Neural cell (in vitro differentiated cells): ENCODE data around the gene ASPDH.

ENCODE experiments used
- EP300 ChIP-seq: fragments of 450-650 bp; conservative IDR thresholded peaks from 2 replicates; pipeline ENCODE4 v1.6.1; 2014; ENCODE audit warnings: antibody characterized with exemption, mild to moderate bottlenecking, moderate library complexity; ENCODE audit not compliant: poor library complexity, severe bottlenecking
- POLR2AphosphoS5 ChIP-seq: IDR thresholded peaks from 2 replicates; pipeline ENCODE4 v1.6.1; 2012
- TF ChIP-seq, protein P1 (sequence below): fragments of 450-650 bp; IDR thresholded peaks from 2 replicates; pipeline ENCODE4 v1.5.1; 2014; ENCODE audit warnings: antibody characterized with exemption, mild to moderate bottlenecking, moderate library complexity; ENCODE audit not compliant: poor library complexity, severe bottlenecking

DNA sequence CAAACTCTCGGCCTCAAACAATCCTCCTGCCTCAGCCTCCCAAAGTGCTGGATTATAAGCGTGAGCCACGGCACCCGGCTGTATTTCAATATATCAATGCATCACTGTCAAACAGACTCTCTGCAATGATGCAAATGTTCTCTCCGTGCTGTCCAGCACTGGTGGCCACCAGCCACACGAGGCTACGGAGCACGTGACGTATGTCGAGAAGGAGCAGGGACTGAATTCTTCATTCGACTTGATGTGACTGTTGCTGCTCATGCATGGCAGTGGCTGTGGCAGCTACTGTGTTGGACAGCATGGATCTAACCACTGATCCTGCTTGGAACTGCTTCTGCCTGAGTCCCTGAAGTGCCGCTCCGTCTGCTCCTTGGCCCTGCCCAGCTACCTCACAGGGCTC lies 44.7 kb upstream of the ASPDH start:
- TF ChIP-seq, protein P1, sequence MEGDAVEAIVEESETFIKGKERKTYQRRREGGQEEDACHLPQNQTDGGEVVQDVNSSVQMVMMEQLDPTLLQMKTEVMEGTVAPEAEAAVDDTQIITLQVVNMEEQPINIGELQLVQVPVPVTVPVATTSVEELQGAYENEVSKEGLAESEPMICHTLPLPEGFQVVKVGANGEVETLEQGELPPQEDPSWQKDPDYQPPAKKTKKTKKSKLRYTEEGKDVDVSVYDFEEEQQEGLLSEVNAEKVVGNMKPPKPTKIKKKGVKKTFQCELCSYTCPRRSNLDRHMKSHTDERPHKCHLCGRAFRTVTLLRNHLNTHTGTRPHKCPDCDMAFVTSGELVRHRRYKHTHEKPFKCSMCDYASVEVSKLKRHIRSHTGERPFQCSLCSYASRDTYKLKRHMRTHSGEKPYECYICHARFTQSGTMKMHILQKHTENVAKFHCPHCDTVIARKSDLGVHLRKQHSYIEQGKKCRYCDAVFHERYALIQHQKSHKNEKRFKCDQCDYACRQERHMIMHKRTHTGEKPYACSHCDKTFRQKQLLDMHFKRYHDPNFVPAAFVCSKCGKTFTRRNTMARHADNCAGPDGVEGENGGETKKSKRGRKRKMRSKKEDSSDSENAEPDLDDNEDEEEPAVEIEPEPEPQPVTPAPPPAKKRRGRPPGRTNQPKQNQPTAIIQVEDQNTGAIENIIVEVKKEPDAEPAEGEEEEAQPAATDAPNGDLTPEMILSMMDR, result no peak
- no peak for TF ChIP-seq POLR2AphosphoS5
- no peak for TF ChIP-seq EP300
